ENCODE measurements around the gene LDHD.

Gene LDHD

GRCh38 chr16:75106351-75107274, 10.0 kb downstream of the LDHD start:
- TF ChIP-seq CTCF (IDR thresholded peaks at IDR 0.05) = no peak
- Histone ChIP-seq H3K36me3 (peaks cover 0 to under 1% (median 0%) of the 10 kb centered on the region in 3 donors), H3K4me1 (peaks cover 0 to 69% (median 43%) of the 10 kb centered on the region in 4 donors), H3K27ac (peak overlapping the region in 1 of 2 donors; percentile 54), H3K27me3 (no peaks in the 10 kb centered on the region), H3K4me3 (no peak overlapping the region), H3K9me3 (no peaks in the 10 kb centered on the region)
- DNase-seq = peak in 1 of 2 donors; percentile 38
- intact Hi-C loops (cut with DNase I; ENCODE audit: low total_unique reads) = loop anchor here (10.0 kb wide), 1 partner anchor 62 kb away; no protein-coding TSS in a partner anchor

GRCh38 chr16:75105306-75106061, 11.1 kb downstream of the LDHD start:
- Histone ChIP-seq H3K27ac (peak overlapping the region; percentile 54 to 59), H3K36me3 (peaks cover 0 to 5% (median 0%) of the 10 kb centered on the region in 3 donors), H3K4me1 (peaks cover 0 to 58% (median 32%) of the 10 kb centered on the region in 4 donors), H3K9me3 (no peaks in the 10 kb centered on the region), H3K4me3 (no peak overlapping the region), H3K27me3 (no peaks in the 10 kb centered on the region)
- peak in 1 of 2 donors; percentile 69 for DNase-seq
- intact Hi-C loops (cut with DNase I; ENCODE audit: low total_unique reads) = loop anchor here (10.0 kb wide), 1 partner anchor 61 kb away; no protein-coding TSS in a partner anchor
- TF ChIP-seq CTCF (IDR thresholded peaks at IDR 0.05) = no peak

GRCh38 chr16:75104836-75105235, 11.7 kb downstream of the LDHD start:
- no peaks in the 10 kb centered on the region for H3K27me3 ChIP-seq
- intact Hi-C loops (cut with DNase I; ENCODE audit: low total_unique reads) = loop anchor here (10.0 kb wide), 1 partner anchor 60 kb away; no protein-coding TSS in a partner anchor
- TF ChIP-seq CTCF (IDR thresholded peaks at IDR 0.05) = no peak
- H3K4me1 ChIP-seq = peaks cover 0 to 53% (median 26%) of the 10 kb centered on the region in 4 donors
- no peak for DNase-seq
- H3K4me3 ChIP-seq = no peak overlapping the region
- no peaks in the 10 kb centered on the region for H3K9me3 ChIP-seq
- peaks cover 0 to 5% (median 0%) of the 10 kb centered on the region in 3 donors for H3K36me3 ChIP-seq
- H3K27ac ChIP-seq = peak overlapping the region; percentile 54 to 59

GRCh38 chr16:75103994-75104393, 12.6 kb downstream of the LDHD start:
- Histone ChIP-seq H3K9me3 (no peaks in the 10 kb centered on the region), H3K4me1 (peaks cover 0 to 53% (median 17%) of the 10 kb centered on the region in 4 donors), H3K36me3 (peaks cover 0 to 5% (median 0%) of the 10 kb centered on the region in 3 donors), H3K27ac (no peak overlapping the region), H3K4me3 (no peak overlapping the region), H3K27me3 (no peaks in the 10 kb centered on the region)
- intact Hi-C loops (cut with DNase I; ENCODE audit: low total_unique reads) = loop anchor here (10.0 kb wide), 1 partner anchor 59 kb away; no protein-coding TSS in a partner anchor
- no peak for DNase-seq
- TF ChIP-seq CTCF (IDR thresholded peaks at IDR 0.05) = no peak

GRCh38 chr16:75102595-75102994, 14.0 kb downstream of the LDHD start:
- Histone ChIP-seq H3K27me3 (no peaks in the 10 kb centered on the region), H3K4me3 (no peak overlapping the region), H3K4me1 (peaks cover 0 to 53% (median 11%) of the 10 kb centered on the region in 4 donors), H3K9me3 (no peaks in the 10 kb centered on the region), H3K27ac (no peak overlapping the region), H3K36me3 (peaks cover 0 to 5% (median 0%) of the 10 kb centered on the region in 3 donors)
- intact Hi-C loops (cut with DNase I; ENCODE audit: low total_unique reads) = loop anchor here (10.0 kb wide), 1 partner anchor 58 kb away; no protein-coding TSS in a partner anchor
- TF ChIP-seq CTCF (IDR thresholded peaks at IDR 0.05) = no peak
- DNase-seq = peak in 1 of 2 donors; percentile 29

All from tibial artery (tissue), 4 donors.